GM21515 (cell line): ENCODE measurements around the gene NCOR2.

Source experiments
- ATAC-seq: cut with Tn5 transposase; IDR thresholded peaks from one replicate; pipeline ENCODE4 v1.9.1; 2021; ENCODE audit not compliant: unreplicated experiment

Gene NCOR2

DNA sequence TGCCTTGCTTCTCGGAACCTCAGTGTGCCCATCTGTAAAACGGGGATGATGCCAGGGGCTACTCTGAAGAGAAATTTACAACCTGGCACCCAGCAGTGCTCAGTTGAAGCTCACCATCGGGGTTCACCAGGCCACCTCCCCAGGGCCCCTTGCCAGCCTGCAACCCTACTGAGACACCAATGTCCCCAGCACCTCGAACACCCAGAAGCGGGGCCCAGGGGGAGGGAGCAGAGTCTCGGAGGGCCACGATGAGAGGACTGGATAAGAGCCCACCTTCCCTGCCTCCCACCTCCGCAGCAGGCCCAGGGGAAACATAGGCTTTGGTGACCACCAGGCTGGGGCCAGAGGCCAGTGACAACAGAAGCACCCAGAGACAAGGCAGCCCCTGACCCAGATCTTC is 22.4 kb downstream of the NCOR2 start:
- ATAC-seq = no peak

DNA sequence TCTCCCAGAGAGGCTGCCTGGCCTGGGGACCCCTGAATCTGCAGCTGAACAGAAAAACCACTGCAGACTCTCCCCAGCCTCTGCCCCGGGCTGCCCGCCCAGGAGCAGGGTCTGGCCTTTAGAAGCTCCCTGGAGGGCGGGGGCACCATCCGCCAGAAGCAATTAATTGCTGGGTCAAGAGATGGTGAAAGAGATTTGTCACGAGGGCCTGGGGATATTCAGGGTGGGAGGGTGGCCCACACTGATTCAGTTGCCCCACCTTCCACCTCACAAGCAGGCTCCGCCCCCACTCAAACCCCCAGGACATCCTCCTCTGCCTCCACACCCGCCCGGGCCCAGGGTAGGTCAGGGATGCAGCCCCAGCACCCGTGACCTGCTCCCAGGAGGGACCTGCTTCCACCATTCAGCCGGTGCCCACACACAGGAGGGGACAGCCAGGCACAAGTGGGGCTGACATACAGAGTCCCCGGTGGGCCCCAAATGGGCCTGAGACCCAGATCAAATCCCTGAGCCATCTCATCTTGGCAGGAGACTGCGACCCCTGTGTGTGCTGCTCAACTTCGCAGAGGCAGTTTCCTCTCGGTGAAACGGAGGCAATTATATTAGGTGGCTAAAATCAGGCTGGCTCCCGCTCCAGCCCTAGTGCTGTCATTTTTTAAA is 23.0 kb downstream of the NCOR2 start:
- no peak for ATAC-seq

DNA sequence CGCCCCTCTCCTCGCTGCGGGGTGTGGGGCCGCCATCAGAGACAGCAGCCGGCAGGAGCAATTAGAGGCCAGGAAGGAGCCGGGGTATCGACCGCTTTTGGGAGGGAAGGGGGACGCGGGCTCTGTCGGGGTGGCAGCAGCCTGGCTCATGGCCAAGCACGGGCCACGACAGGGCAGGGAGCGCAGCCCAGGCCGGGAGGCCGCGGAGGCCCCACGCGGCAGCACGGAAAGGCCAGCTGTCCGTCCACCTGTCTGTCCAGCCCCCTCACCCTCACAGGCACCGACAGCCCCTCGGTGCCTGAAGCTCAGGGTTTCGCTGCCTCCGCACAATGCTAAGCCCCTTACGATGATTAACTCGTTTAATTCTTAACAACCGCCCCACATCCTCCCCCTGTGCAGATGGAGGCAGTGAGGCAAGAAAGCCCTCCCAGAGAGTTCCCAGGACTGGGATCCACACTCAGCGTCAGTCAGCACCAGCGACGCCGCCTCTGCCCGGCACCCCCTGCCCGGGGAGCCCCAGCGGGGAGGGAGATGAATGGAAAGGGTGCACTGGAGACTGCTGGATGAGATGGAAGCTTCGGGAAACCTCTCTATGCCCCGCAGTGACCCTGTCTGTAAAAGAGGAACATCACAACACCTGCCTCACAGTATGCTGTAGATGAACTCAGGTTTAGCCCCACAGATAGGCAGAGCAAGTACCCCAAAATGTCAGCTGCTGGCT is 23.7 kb downstream of the NCOR2 start:
- no peak for ATAC-seq

DNA sequence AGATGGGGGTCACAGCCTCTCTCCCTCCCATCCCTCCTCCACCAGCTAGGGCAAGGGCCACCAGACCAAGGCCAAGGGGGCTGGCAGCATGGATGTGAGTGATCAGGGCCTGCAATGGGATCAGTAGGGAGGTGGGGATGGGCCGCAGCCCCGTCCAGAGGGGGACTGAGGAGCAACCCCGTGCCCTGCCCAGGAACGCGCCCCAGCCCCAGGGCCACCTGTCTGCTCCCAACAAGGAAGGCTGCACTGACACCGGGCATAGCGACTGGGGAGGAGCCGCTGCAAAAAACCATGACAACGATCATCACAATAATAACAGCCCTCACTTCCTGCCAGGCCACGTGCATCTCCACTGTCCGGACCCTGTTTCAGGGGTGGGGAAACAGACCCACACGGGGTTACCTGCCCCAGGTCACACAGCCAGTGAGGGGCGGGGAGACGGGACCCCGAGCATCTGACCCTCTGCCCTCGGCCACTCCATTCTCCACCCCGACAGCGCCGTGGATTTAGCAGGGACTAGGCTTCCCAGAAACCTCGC is 24.3 kb downstream of the NCOR2 start:
- no peak for ATAC-seq

DNA sequence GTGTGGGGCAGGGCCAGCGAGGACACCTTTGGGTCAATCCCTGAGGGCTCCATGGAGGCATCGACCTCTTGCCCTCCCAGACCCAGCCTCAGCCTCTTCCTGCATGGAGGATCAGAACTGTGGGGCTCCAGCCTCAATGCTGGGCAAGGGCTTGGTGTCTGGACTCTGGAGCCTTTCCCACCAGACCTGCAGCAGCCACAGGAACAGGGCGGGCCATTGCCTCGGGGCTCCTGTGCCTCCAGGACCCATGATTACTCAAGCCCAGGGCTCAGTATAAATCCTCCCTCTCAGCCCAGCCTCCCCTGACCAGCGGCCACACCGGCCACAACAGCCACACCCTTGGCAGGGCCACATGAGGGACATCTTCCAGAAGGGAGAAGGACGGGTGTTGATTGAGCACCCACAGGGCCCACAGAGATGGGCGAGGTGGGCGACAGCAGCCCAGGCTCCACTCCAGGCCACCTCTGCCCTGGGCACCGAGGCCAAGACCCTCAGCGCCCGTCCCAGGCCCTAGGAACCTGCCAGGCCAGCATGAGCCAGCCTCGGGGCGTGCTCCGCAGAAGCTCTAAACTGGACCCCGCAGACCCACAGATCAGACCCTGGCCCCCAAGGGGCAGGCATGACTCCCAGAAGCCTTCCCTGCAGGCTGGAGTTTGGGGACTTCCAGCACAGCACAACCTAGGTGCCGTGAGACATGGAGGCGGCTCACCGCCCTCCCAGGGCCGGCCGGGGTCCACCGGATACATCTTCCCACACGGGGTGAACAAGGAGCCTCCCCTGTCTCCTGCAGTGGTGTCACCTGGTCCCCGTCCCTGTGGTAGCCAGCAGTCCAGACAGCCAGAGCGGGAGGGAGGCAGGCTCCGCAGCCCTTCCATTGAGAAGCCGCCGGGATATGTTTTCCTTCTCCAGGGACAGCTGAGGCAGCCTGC is 25.1 kb downstream of the NCOR2 start:
- ATAC-seq = no peak

DNA sequence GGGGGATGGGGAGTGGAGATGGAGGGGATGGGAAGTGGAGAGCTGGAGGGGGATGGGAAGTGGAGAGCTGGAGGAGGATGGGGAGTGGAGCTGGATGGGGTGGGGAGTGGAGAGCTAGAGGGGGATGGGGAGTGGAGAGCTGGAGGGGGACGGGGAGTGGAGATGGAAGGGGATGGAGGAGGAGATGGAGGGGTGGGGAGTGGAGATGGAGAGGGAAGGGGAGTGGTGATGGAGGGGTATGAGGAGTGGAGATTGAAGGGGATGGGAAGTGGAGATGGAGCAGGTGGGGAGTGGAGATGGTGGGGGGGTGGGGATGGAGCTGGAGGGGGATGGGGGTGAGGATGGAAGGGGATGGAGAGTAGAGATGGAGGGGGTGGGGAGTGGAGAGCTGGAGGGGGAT is 26.1 kb downstream of the NCOR2 start:
- ATAC-seq = no peak

DNA sequence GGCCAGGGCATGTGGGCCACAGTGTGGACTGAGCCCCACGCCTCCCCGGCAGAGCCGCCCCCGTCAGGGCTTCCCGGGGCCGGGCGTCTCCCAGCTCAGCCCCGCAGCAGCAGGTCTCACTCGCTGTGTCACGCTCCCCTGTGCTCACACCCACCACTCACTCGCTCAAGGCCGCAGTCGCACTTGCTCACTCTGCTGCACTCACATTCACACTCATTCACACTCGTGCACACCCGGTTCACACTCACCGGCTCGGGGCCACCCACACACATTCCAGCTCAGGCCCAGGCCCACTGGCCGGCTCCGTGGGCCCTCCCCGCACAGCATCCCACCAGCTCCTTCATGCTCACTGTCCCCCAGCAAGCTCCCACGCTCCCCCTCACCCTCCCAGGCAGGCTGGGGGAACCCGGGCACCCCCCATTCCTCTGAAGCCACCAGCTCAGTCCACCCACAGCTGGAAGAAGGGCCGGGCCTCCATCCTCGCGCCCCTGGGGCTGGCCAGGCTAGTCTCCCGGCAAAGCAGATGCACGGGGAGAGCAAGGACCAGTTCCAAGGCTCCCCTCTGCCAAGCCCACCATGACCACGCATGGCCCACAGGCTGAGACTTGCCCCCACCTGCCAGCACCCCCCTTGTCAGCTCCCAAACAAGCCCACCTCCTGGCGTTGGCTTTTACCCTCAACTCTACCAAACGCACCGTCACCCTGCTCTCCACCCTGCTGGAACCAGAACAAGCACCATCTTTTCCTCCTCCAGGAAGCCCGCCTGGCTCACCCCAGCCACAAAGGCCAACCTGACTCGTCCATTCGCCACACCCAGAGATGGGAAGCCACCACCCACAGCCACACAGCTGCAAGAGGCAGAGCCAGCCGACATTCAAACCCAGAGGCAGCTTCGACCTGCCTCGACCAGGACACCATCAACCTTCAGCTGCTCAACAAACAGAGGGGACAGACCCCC is 28.0 kb downstream of the NCOR2 start:
- no peak for ATAC-seq

DNA sequence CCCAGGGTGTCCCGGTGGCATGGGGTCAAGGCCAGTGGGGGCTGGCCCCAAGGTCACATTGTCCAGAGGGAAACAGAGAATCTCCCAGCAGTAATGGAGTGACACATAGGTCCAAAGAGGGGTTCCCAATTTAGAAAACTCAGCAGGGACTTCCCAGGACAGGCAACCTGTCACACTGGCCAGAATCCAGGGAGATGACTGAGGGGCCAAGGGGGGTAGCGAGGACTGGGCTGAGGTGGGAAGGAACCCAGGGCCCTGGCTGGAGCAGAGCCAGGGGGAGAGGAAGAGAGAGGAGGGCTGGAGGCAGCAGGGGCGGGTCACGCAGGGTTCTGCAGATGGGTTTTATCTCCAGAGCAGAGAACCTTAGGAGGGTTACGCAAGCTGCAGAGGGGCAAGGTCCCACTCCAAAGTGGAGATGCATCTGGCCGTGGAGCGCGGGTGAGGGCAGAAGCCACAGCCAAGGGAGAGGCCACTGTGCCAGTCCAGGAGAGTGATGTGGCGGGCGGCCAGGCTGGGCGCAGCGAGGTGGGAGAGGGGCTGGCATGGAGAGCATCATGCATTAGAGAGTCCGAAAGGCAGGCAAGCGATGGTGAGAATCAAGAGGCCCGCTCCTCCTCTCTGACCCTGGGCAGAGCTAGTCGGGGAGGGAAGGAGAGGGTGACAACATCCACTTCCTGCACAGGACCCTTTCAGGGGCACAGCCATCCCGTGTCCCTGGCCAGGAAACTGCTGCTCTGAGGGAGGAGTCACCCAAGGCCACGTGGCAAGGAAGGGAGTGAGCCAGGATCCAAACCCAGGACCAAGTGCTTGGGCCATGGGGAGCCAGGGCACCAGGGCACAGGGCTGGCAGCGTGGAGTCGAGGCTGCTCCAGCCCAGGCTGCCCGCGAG is 29.0 kb downstream of the NCOR2 start:
- no peak for ATAC-seq

DNA sequence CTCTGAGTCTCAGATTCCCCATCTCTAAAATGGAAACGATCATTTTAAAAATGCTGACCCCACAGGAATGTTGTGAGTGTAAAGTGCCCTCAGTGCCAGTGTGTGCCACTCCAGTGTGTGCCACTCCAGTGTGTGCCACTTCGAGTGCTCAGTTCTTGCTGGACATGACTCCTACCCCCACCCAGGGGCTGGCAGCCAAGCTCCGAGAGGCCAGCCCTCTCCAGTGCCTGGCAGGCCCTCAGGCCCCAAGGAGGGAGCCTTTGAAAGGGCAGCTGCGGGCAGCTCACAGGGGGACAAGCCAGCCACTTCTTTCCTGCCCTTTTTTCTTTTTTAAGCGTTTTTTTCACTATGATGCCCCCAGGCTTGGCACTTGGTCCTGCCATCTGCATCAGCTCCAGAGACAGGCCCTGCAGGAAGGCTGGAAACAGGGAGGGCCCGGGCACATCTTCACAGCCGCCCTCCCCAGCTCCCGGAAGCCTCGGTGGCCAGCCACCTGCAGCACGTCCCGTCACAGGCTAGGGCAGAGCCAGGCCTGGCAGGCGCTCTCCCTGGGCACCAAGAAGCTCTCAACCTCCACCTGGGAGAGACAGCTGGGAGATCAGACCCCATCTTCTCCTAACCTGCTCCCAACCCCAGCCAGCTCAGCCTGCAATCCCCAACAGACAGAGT is 29.8 kb downstream of the NCOR2 start:
- no peak for ATAC-seq

DNA sequence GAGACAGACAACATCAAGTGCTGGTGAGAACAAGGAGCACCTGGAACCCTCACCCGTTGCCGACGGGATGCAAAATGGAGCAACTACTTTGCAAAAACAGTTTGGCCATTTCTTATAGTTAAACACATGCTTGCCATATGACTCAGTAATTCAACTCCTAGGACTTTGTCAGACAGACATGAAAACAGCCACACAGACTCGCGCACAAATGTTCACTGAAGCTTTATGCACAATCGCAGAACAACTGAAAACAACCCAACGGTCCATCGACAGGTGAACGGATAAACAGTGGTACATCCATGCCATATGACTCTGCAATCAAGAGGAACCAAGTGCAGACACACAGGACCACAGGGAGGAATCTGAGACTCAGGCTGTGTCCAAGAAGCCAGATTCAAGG is 30.8 kb downstream of the NCOR2 start:
- ATAC-seq = no peak

DNA sequence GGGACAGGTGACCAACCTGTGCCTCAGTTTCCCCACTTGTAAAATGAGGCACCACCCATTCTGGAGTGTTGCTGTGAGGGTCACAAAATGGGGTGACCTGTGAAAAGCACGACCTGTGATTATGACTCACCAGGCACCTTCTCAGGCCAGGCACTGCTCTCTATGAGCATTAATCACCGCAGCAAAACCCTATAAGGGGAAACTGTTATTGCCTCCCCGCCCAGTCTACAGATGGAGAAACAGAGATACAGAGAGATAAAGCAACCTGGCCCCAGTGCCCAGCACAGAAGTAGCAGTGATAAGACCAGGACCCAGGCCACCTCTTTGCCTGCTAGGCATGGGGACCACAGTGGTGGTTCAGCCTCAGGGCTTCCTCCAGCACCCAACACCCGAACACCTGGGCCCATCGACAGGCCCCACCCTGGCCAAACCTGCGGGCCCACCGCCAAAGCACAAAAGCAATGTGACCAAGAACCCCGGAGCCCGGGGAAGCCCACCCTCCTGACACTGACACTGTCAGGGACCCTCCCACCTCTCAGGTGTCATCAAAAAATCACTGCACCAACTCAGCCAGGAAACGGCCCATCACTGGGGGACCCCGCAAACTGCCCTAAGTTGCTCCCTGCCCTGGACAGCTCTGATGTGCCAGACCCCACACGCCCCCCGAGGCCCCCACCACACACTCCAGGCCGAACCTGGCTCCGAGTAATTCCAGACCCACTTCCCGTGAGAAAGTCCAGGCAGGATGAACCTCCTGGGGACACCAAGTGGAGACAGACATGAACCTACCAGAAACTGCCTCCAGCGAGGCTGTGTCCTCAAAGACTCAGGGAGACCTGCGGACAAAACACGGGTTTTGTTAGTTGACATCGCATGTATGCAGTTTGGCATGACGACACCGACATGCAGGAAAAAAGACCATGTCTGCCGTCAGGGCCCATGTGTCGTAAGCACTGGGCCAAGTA is 32.4 kb downstream of the NCOR2 start:
- no peak for ATAC-seq

DNA sequence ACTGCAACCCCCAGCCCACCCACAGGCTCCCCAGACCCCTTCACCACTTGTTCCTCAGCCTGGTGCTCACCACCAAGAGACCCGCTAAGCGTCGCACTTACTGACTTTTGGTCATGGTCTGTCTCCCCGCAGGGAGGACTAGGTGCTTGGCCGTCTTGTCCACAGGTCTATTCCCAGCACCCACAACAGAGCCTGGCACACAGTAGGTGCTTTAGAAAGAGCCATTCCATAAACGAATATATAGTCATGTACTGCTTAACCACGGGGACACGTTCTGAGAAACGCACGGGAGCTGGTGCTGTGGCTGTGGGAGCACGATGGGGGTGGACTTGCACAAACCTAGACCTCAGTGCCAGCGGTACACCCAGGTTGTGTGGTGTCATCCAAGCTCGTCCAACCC is 34.0 kb downstream of the NCOR2 start:
- ATAC-seq = no peak

DNA sequence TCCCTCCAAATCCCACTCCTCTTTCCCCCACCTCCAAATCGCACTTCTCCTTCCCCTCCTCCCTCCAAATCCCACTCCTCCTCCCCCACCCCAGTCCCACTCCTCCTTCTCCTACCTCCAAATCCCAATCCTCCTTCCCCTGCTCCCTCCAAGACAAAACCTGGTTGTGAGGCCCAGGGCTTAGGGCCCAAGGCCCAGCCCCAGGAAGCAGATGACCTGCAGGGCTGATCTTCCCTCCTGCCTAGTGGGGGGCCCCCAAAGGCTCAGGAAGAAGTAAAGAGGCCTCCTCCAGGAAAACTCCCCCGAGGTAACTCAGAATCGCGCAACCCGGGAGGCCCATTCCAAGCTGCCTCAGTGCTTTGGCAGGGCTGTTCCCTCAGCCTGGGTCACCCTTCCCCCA is 34.4 kb downstream of the NCOR2 start:
- no peak for ATAC-seq

DNA sequence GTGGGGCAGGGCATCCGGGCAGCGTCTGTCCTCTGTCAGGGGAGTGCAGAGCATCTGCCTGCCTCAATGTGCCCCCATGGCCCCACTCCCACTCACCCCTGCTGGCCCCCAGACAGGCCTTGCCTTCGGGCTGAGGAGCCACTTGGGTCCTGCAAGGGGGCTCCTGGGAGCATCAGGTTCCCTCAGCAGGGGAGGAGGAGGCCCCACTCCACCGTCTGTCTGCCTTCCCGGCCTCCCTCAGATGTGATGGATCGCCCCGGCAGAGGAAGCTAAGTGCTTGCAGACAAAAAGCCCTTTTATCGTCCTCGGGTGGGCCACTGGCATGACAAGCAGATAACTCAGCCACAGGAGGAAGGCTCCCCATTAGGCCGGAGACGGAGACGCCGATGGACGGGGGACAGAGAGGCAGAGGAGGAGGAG is 35.1 kb downstream of the NCOR2 start:
- ATAC-seq = no peak

DNA sequence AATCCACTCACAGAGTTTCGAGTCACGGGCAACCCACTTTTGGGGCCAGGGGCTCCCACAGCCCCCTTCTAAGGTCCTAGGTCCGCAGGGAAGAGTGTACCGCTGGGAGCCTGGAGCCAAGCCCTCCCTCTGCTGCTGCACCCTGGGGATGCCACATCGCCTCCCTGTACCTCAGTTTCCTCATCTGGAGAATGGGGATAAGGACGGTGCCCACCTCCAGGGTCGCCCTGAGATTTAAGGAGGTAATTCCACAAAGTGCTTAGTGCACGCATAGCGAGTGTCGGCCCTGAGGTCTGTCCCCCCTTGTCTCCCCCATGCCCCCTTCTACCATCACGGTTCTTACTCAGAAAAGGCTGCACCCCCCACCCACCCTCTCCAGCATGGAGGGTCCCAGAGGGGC is 35.5 kb downstream of the NCOR2 start:
- no peak for ATAC-seq

DNA sequence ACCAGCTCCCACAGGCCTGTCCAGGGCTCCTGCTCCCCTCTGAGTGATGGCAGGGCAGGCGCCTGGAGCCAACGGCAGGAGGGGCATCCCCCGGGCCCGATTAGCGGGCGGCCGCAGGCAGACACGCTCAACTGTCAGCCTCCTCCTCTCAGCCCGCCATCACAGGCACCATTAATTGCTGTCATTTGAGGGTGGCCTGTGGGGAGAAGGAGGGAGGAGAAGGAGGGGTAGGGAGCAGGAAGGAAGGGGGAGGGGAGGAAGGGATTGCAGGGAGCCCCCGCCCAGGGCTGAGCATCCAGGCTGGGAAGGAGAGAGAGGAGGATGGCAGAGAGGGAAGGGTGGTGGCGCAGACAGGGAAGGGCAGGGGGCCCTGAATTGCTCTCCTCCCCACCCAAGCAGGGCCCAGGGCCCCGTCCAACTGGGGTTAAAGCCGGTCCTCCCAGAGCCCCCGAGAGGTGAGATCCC is 36.1 kb downstream of the NCOR2 start:
- ATAC-seq = no peak

DNA sequence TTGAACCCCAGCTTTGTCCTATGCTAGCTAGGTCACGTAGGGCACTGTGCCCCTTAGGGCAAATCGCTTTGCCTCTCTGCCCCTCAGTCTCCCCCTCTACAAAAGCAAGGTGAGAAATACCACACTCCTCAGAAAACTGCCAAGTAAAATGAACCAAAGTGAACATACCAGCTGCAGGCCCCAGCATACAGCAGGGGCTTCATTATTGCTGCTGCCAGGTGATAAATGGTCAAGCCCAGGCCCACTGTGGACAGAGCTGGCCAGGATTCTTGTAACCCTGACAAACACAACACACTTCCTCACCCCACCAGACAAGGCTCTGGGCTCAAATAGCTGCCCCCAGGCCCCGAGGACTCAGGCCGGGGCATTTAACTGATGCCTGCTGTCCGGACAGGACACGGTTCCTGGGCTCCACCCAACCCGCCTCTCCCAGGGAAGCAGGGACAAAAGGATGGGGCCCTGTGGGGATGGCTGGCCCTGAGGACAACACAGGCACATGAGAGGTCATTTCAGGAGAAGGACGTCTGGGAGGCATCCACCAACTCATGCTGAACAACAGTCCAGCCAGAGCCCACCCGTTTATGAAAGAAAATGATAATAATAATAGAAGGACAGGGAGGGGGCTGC is 36.7 kb downstream of the NCOR2 start:
- ATAC-seq = no peak
